Parathyroid adenoma (tissue), 2 donors: Measurements from ENCODE around the gene STIM1.

Experiments
- H2AFZ ChIP-seq: fragments of 300-600 bp; sonication (generic); one replicate; pipeline ENCODE4 v1.7.0; 2017; ENCODE audit warnings: antibody characterized with exemption, mild to moderate bottlenecking
- H3K27ac ChIP-seq: fragments of 300-600 bp; sonication (generic); one replicate; pipeline ENCODE4 v1.7.0; 2017
- H3K27me3 ChIP-seq: fragments of 300-600 bp; sonication (generic); one replicate; pipeline ENCODE4 v1.7.0; 2017; ENCODE audit warnings: low read length; ENCODE audit not compliant: control insufficient read depth, insufficient read depth
- H3K36me3 ChIP-seq: fragments of 300-600 bp; sonication (generic); one replicate; pipeline ENCODE4 v1.7.0; 2017; ENCODE audit warnings: low read length; ENCODE audit not compliant: control insufficient read depth, insufficient read depth
- H3K4me1 ChIP-seq: fragments of 300-600 bp; sonication (generic); one replicate; pipeline ENCODE4 v1.7.0; 2017; ENCODE audit warnings: control low read depth
- H3K4me2 ChIP-seq: fragments of 300-600 bp; sonication (generic); one replicate; pipeline ENCODE4 v1.7.0; 2017; ENCODE audit warnings: low read length
- H3K4me3 ChIP-seq: fragments of 300-600 bp; sonication (generic); one replicate; pipeline ENCODE4 v1.7.0; 2017; ENCODE audit warnings: low read depth, low read length
- H3K79me2 ChIP-seq: fragments of 300-600 bp; sonication (generic); one replicate; pipeline ENCODE4 v1.7.0; 2017; ENCODE audit warnings: control low read depth
- H3K9ac ChIP-seq: fragments of 300-600 bp; sonication (generic); one replicate; pipeline ENCODE4 v1.7.0; 2017; ENCODE audit warnings: mild to moderate bottlenecking
- H3K9me3 ChIP-seq: fragments of 300-600 bp; sonication (generic); one replicate; pipeline ENCODE4 v1.7.0; 2017; ENCODE audit warnings: low read length; ENCODE audit not compliant: control insufficient read depth
- TF ChIP-seq, protein P1 (sequence below): fragments of 300-600 bp; sonication (generic); IDR thresholded peaks from one replicate; pipeline ENCODE4 v1.7.0; 2017; ENCODE audit warnings: antibody characterized with exemption, mild to moderate bottlenecking
- donor health status: primary hyperparathyroidism.

Gene STIM1

DNA sequence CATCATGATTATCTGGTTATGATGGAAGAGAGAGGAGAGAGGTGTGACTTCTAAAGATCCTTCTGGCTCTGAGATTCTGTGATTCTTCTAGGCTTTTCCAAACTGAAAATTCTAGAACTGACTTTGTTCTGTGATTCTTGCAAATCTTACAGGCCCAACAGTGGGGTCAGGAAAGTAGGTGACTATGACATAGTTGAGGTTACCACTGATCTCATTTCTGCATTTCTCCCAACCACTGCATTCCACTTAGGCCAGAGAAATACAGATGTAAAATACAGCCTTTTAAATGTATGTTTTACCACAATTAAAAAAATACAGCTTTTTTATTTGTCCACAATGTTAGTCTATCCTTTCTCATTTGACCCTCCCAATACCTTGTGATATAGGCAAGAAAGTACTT, 83.7 kb downstream of the STIM1 start:
- no peaks in the 10 kb centered on the region for H3K36me3 ChIP-seq
- no peaks in the 10 kb centered on the region for H3K9me3 ChIP-seq
- H2AFZ ChIP-seq: no peak overlapping the region
- no peak overlapping the region for H3K9ac ChIP-seq
- H3K4me2 ChIP-seq: no peak overlapping the region
- H3K4me1 ChIP-seq: peaks cover 12% of the 10 kb centered on the region
- H3K79me2 ChIP-seq: peaks cover 10% of the 10 kb centered on the region
- H3K4me3 ChIP-seq: no peak overlapping the region
- no peak overlapping the region for H3K27ac ChIP-seq
- H3K27me3 ChIP-seq: no peaks in the 10 kb centered on the region
- TF ChIP-seq, protein P1, sequence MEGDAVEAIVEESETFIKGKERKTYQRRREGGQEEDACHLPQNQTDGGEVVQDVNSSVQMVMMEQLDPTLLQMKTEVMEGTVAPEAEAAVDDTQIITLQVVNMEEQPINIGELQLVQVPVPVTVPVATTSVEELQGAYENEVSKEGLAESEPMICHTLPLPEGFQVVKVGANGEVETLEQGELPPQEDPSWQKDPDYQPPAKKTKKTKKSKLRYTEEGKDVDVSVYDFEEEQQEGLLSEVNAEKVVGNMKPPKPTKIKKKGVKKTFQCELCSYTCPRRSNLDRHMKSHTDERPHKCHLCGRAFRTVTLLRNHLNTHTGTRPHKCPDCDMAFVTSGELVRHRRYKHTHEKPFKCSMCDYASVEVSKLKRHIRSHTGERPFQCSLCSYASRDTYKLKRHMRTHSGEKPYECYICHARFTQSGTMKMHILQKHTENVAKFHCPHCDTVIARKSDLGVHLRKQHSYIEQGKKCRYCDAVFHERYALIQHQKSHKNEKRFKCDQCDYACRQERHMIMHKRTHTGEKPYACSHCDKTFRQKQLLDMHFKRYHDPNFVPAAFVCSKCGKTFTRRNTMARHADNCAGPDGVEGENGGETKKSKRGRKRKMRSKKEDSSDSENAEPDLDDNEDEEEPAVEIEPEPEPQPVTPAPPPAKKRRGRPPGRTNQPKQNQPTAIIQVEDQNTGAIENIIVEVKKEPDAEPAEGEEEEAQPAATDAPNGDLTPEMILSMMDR: no peak

GRCh38 chr11:3939651-3940190, 84.3 kb downstream of the STIM1 start:
- Histone ChIP-seq H3K27me3 (no peaks in the 10 kb centered on the region), H2AFZ (no peak overlapping the region), H3K9me3 (no peaks in the 10 kb centered on the region), H3K27ac (no peak overlapping the region), H3K9ac (no peak overlapping the region), H3K79me2 (peaks cover 10% of the 10 kb centered on the region), H3K4me1 (peaks cover 12% of the 10 kb centered on the region), H3K36me3 (no peaks in the 10 kb centered on the region), H3K4me2 (no peak overlapping the region), H3K4me3 (no peak overlapping the region)
- TF ChIP-seq, protein P1: no peak

DNA sequence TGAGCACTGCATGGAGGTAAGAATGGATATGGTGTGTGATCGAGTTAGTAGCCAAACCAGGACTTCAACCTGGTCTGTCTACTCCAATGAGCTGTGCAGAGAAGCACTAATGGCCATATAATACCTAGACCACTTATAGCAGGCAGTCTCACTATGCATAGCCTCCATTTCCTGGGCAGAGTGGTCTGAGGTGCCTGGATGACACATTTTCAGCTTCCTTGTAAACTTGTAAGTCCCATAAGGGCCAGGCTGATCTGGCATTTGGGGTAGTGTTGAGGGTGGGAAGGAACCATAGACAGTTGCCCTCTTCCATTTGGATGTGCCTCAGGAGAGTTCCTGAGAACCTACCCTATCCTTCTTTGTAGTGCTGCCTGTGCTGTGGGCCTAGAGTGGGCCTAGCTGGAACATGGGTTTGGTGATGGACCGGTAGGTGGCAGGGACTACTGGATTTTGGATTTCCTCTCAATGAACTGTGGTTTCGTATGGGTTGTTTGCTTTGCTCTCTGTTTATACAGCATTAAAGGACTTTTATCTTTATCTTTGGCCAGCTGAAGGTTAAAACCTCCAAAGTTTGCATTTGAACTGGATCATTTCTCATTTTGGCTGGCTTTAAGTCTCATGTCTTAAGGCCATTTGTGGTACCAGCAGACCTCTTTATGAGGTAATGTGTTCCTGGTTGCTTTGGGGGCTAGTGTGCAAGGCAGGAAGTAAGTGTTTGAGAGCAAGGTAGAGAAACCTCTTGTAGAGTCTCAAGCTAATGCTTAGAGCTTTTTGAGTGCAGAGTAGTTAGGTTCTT, 86.9 kb downstream of the STIM1 start:
- Histone ChIP-seq H3K27ac (no peak overlapping the region), H3K36me3 (no peaks in the 10 kb centered on the region), H3K4me3 (no peak overlapping the region), H3K9me3 (no peaks in the 10 kb centered on the region), H3K4me2 (no peak overlapping the region), H3K79me2 (peaks cover 15% of the 10 kb centered on the region), H3K4me1 (peaks cover 4% of the 10 kb centered on the region), H2AFZ (no peak overlapping the region), H3K9ac (no peak overlapping the region), H3K27me3 (no peaks in the 10 kb centered on the region)
- TF ChIP-seq, protein P1: no peak

DNA sequence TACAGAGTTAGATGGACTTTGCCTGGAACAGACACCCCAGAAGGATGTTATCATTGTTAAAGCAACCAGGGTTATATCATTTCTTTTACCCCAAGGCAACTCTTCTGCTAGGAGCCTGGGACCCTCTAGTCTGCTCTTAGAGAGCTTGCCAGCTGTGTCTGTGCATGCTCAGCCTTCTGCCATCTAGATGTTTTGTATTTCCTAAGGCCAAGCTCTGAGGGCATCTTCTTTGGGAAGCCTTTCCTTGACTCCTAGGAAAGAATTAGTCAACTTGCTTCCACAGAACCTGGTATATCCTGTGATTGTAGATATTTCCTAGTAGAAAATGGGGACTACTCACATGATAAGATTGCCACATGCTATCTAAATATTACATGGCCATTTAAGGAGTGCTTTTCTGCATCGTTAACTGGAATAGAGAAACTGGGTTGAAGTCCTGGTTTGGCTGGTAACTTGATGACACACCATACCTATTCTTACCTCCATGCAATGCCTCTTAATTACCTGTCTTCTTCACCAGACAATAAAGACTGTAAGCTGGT, 87.6 kb downstream of the STIM1 start:
- peaks cover 13% of the 10 kb centered on the region for H3K79me2 ChIP-seq
- H2AFZ ChIP-seq: no peak overlapping the region
- no peaks in the 10 kb centered on the region for H3K9me3 ChIP-seq
- no peaks in the 10 kb centered on the region for H3K27me3 ChIP-seq
- TF ChIP-seq, protein P1: no peak
- no peaks in the 10 kb centered on the region for H3K36me3 ChIP-seq
- no peak overlapping the region for H3K9ac ChIP-seq
- H3K4me1 ChIP-seq: peaks cover 4% of the 10 kb centered on the region
- no peak overlapping the region for H3K27ac ChIP-seq
- H3K4me2 ChIP-seq: no peak overlapping the region
- H3K4me3 ChIP-seq: no peak overlapping the region
